Endothelial cell of umbilical vein (primary cell): ENCODE results near the gene CEBPG. TPM values are rescaled to one million over a fixed set of nuclear protein-coding genes. Genes with fewer than 3 reads are reported as not detected.

Experiments used
- BruUV-seq: library from RNA; stranded (reverse); fragments of 400-500 nt; replicated peaks from 2 replicates; lab custom pipeline; 2021; lab: Mats Ljungman, UMichigan
- CTCF ChIA-PET: fragments of 300-600, 350-600 bp; sonication (Branson Sonifier 250); formaldehyde crosslinking; loops from one replicate; lab custom pipeline; 2021; ENCODE audit warnings: antibody characterized with exemption, inconsistent platforms; lab: Charles Lee
- POLR2A ChIA-PET: fragments of 300-600, 350-600 bp; sonication (Branson Sonifier 250); formaldehyde crosslinking; loops from one replicate; lab custom pipeline; 2021; ENCODE audit warnings: antibody characterized with exemption, inconsistent platforms; lab: Charles Lee
- DNase-seq: peaks from one replicate; pipeline ENCODE4 v3.0.0-alpha.2; 2011; ENCODE audit warnings: low read depth, low spot score
- FAIRE-seq: peaks from 2 replicates; lab custom pipeline; 2011; peaks lifted over from hg19 to GRCh38; lab: Jason Lieb, UNC
- H2AFZ ChIP-seq: 2 replicates; pipeline ENCODE4 v1.6.0; 2012; ENCODE audit warnings: low read depth, low read length, control low read depth, inconsistent platforms
- H3K27ac ChIP-seq: 2 replicates; pipeline ENCODE4 v1.5.1; 2011; ENCODE audit warnings: low read depth, mild to moderate bottlenecking, control low read depth, low read length, moderate library complexity; ENCODE audit not compliant: insufficient read depth
- H3K27me3 ChIP-seq, 2 experiments: 2 replicates each; pipeline versions ENCODE4 v1.6.0 to v1.6.1; 2011; ENCODE audit warnings: low read length in 2 of 2, mixed read lengths in 1 of 2; ENCODE audit not compliant: control insufficient read depth in 2 of 2, insufficient read depth in 2 of 2
- H3K36me3 ChIP-seq, 2 experiments: 2 replicates in 1 of 2; 3 replicates in 1 of 2; pipeline ENCODE4 v1.5.1; 2011; ENCODE audit warnings: low read length in 2 of 2, mild to moderate bottlenecking in 1 of 2, moderate library complexity in 1 of 2; ENCODE audit not compliant: control insufficient read depth in 2 of 2, insufficient read depth in 2 of 2; ENCODE audit errors: extremely low read depth in 1 of 2
- H3K4me1 ChIP-seq: 3 replicates; pipeline ENCODE4 v1.5.1; 2011; ENCODE audit warnings: mild to moderate bottlenecking, low read length; ENCODE audit not compliant: control insufficient read depth, insufficient read depth; ENCODE audit errors: extremely low read depth
- H3K4me2 ChIP-seq: 2 replicates; pipeline ENCODE4 v1.6.1; 2011; ENCODE audit warnings: low read length, control low read depth, mixed read lengths; ENCODE audit not compliant: insufficient read depth
- H3K4me3 ChIP-seq, 3 experiments: fragments of 200-600 bp in 1 of 3; sonication (generic), shearing (Covaris generic) in 1 of 3; replicated peaks in 1 of 3; 2 replicates each; pipeline ENCODE4 v1.5.1; 2011 to 2016; ENCODE audit warnings: control low read depth in 3 of 3, low read length in 3 of 3, mild to moderate bottlenecking in 2 of 3, inconsistent platforms in 1 of 3, low read depth in 1 of 3, moderate library complexity in 1 of 3; ENCODE audit not compliant: insufficient read depth in 1 of 3
- H3K79me2 ChIP-seq: 2 replicates; pipeline ENCODE4 v1.6.0; 2012; ENCODE audit warnings: low read length, inconsistent platforms; ENCODE audit not compliant: control insufficient read depth, insufficient read depth
- H3K9ac ChIP-seq: replicated peaks from 2 replicates; pipeline ENCODE3; 2011; ENCODE audit warnings: low read length, control low read depth; ENCODE audit not compliant: insufficient read depth; ENCODE audit errors: extremely low read depth
- H3K9me1 ChIP-seq: replicated peaks from 3 replicates; pipeline ENCODE4 v1.6.0; 2011; ENCODE audit warnings: mild to moderate bottlenecking, low read length; ENCODE audit not compliant: control insufficient read depth, insufficient read depth; ENCODE audit errors: extremely low read depth
- H3K9me3 ChIP-seq: replicated peaks from 2 replicates; pipeline ENCODE4 v1.5.1; 2012; ENCODE audit warnings: low read length, inconsistent platforms; ENCODE audit not compliant: control insufficient read depth, insufficient read depth
- H4K20me1 ChIP-seq: replicated peaks from 2 replicates; pipeline ENCODE3; 2011; ENCODE audit warnings: mild to moderate bottlenecking, low read length; ENCODE audit not compliant: control insufficient read depth, insufficient read depth; ENCODE audit errors: extremely low read depth
- FOS ChIP-seq: IDR thresholded peaks from 2 replicates; pipeline ENCODE4 v1.6.1; 2011; ENCODE audit warnings: mild to moderate bottlenecking, low read length, moderate library complexity, borderline replicate concordance; ENCODE audit not compliant: insufficient read depth
- JUN ChIP-seq: IDR thresholded peaks from 2 replicates; pipeline ENCODE4 v1.6.1; 2011; ENCODE audit warnings: borderline replicate concordance, low read depth; ENCODE audit not compliant: insufficient read length, insufficient read depth
- MYC ChIP-seq: IDR thresholded peaks from one replicate; pipeline ENCODE4 v1.6.1; 2011; ENCODE audit warnings: mild to moderate bottlenecking, low read depth, low read length
- POLR2A ChIP-seq: IDR thresholded peaks from 2 replicates; pipeline ENCODE4 v1.6.1; 2012; ENCODE audit warnings: low read depth, mild to moderate bottlenecking, control low read depth, low read length
- POLR2AphosphoS5 ChIP-seq: IDR thresholded peaks from 2 replicates; pipeline ENCODE4 v1.6.1; 2012; ENCODE audit warnings: low read depth, mild to moderate bottlenecking, control low read depth, low read length, moderate library complexity; ENCODE audit not compliant: insufficient read depth
- dilution Hi-C: fragments of 300-500 bp; cut with MboI; formaldehyde crosslinking; loops from one replicate; pipeline ENCODE4 v1.15.0; 2019; ENCODE audit warnings: low sequenced_read_pairs; ENCODE audit not compliant: extremely low pct_ligation_motif_present
- intact Hi-C: fragments of 100-400 bp; cut with micrococcal nuclease; formaldehyde crosslinking; loops from one replicate; pipeline ENCODE4 v1.10.0; 2022
- polyA plus RNA-seq, 4 experiments: library from polyadenylated mRNA; depleted of rRNA in 3 of 4; stranded (reverse) in 3 of 4; unstranded in 1 of 4; fragments of >200 nt; gene quantifications; 2 replicates each; pipeline versions ENCODE4 v1.2.1 to v1.2.3, GENCODE V29; 2011 to 2012; ENCODE audit warnings: missing spikeins in 1 of 4
- total RNA-seq: library from RNA; stranded (reverse); gene quantifications from 2 replicates; pipeline ENCODE4 v1.2.3, GENCODE V29; 2021
- TF ChIP-seq, protein P1 (sequence below), 2 donors: IDR thresholded peaks; 1 replicate in 1 of 2; 2 replicates in 1 of 2; pipeline ENCODE4 v1.5.1; 2011; ENCODE audit warnings: low read length in 2 of 2, mild to moderate bottlenecking in 2 of 2, moderate library complexity in 2 of 2, control low read depth in 1 of 2, inconsistent platforms in 1 of 2, low read depth in 1 of 2; ENCODE audit not compliant: insufficient read depth in 1 of 2; ENCODE audit errors: extremely low read depth in 1 of 2
- TF ChIP-seq, protein P2 (sequence below): IDR thresholded peaks from 2 replicates; pipeline ENCODE4 v1.6.1; 2011; ENCODE audit not compliant: insufficient read depth, insufficient read length

Gene CEBPG
- total and polyA plus RNA-seq, 2 donors (not counting 3 experiments of a cell fraction or from before 2014, with no cell fraction given): 10.2 to 24.6 TPM

DNA sequence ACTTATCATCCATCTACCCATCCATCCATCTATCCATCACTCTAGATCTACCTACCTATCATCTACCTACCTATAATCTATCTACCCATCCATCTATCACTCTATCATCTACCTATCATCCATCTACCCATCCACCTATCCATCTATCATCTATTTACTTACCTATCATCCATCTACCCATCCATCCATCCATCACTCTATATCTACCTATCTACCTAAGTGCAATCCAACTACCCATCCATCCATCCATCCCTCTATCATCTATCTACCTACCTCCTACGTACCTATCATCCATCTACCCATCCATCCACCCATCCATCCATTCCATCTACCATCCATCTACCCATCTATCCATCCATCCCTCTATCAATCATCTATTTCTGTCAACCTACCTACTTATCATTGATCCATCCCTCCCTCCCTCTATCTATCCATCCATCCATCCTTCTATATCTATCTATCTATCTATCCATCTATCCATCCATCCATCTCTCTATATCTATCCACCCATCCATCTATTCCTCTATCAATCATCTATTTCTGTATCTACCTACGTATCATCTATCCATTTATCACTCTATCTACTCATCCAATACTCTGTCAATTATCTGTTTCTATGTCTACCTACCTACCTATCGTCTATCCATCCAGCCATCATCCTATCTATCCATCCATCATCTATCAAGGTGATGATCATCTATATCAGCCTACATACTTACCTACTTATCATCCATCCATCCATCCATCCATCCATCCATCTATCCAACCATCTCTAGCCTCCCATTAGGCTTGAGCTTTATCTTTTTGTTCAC is 49.1 kb downstream of the CEBPG start:
- BruUV-seq: no TSS peak
- ChIA-PET POLR2A (no interaction called here), CTCF (interaction anchor here (1.8 kb wide), 1 partner anchor 8 kb away, joined by 4 read pairs; no protein-coding TSS in a partner anchor)
- no peak overlapping the region for H3K4me3 ChIP-seq
- H3K9me1 ChIP-seq: no peaks in the 10 kb centered on the region
- H3K9me3 ChIP-seq: no peaks in the 10 kb centered on the region
- H3K27me3 ChIP-seq: no peaks in the 10 kb centered on the region
- H2AFZ ChIP-seq: no peak overlapping the region
- no peaks in the 10 kb centered on the region for H3K79me2 ChIP-seq
- DNase-seq (no peak), FAIRE-seq (no peak)
- no peak overlapping the region for H3K27ac ChIP-seq
- intact Hi-C loops (no loop called here), dilution Hi-C loops (no loop called here)
- no peak overlapping the region for H3K9ac ChIP-seq
- TF ChIP-seq, protein P1, sequence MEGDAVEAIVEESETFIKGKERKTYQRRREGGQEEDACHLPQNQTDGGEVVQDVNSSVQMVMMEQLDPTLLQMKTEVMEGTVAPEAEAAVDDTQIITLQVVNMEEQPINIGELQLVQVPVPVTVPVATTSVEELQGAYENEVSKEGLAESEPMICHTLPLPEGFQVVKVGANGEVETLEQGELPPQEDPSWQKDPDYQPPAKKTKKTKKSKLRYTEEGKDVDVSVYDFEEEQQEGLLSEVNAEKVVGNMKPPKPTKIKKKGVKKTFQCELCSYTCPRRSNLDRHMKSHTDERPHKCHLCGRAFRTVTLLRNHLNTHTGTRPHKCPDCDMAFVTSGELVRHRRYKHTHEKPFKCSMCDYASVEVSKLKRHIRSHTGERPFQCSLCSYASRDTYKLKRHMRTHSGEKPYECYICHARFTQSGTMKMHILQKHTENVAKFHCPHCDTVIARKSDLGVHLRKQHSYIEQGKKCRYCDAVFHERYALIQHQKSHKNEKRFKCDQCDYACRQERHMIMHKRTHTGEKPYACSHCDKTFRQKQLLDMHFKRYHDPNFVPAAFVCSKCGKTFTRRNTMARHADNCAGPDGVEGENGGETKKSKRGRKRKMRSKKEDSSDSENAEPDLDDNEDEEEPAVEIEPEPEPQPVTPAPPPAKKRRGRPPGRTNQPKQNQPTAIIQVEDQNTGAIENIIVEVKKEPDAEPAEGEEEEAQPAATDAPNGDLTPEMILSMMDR (IDR thresholded peaks at IDR 0.05; ENCODE audit: extremely low read depth in 1 of 2, insufficient read depth in 1 of 2, low read depth in 1 of 2, low read length in 2 of 2): no peak
- no peak for TF ChIP-seq POLR2A
- no peak for TF ChIP-seq MYC
- TF ChIP-seq, protein P2, sequence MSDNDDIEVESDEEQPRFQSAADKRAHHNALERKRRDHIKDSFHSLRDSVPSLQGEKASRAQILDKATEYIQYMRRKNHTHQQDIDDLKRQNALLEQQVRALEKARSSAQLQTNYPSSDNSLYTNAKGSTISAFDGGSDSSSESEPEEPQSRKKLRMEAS: no peak
- TF ChIP-seq JUN: no peak
- TF ChIP-seq FOS: no peak
- TF ChIP-seq POLR2AphosphoS5: no peak
- no peaks in the 10 kb centered on the region for H4K20me1 ChIP-seq
- H3K4me2 ChIP-seq: no peak overlapping the region
- H3K4me1 ChIP-seq: no peaks in the 10 kb centered on the region
- H3K36me3 ChIP-seq: no peaks in the 10 kb centered on the region
